ENCODE measurements around the gene IFNA1.

The IFNA1 gene

GRCh38 chr9:21454149-21454548 is 13.9 kb downstream of the IFNA1 start:
- no peaks in the 10 kb centered on the region for H3K27me3 ChIP-seq (ENCODE audit: control insufficient read depth, insufficient read depth, low read length)
- no peaks in the 10 kb centered on the region for H3K9me3 ChIP-seq (ENCODE audit: control insufficient read depth, low read length)
- H3K4me3 ChIP-seq (ENCODE audit: low read length), result no peak overlapping the region
- H3K9ac ChIP-seq (ENCODE audit: low read length), result no peak overlapping the region
- no peaks in the 10 kb centered on the region for H3K36me3 ChIP-seq (ENCODE audit: control insufficient read depth, insufficient read depth, low read length)
- H3K4me1 ChIP-seq (ENCODE audit: control insufficient read depth, insufficient read depth, low read length), result peaks cover 8% of the 10 kb centered on the region

- Histone ChIP-seq H3K9me3 (ENCODE audit: control insufficient read depth, low read length) (no peaks in the 10 kb centered on the region), H3K27me3 (ENCODE audit: control insufficient read depth, insufficient read depth, low read length) (no peaks in the 10 kb centered on the region), H3K4me1 (ENCODE audit: control insufficient read depth, insufficient read depth, low read length) (peaks cover 8% of the 10 kb centered on the region), H3K36me3 (ENCODE audit: control insufficient read depth, insufficient read depth, low read length) (no peaks in the 10 kb centered on the region), H3K9ac (ENCODE audit: low read length) (no peak overlapping the region), H3K4me3 (ENCODE audit: low read length) (no peak overlapping the region)
These were observed 15.1 kb downstream of the IFNA1 start for GRCh38 chr9:21455320-21455719.

- H3K9me3 ChIP-seq (ENCODE audit: control insufficient read depth, low read length), result no peaks in the 10 kb centered on the region
- H3K27me3 ChIP-seq (ENCODE audit: control insufficient read depth, insufficient read depth, low read length), result no peaks in the 10 kb centered on the region
- H3K4me3 ChIP-seq (ENCODE audit: low read length), result no peak overlapping the region
- H3K36me3 ChIP-seq (ENCODE audit: control insufficient read depth, insufficient read depth, low read length), result no peaks in the 10 kb centered on the region
- no peak overlapping the region for H3K9ac ChIP-seq (ENCODE audit: low read length)
- H3K4me1 ChIP-seq (ENCODE audit: control insufficient read depth, insufficient read depth, low read length), result no peaks in the 10 kb centered on the region
These were observed 21.1 kb downstream of the IFNA1 start for GRCh38 chr9:21461377-21461776.

- H3K4me1 ChIP-seq (ENCODE audit: control insufficient read depth, insufficient read depth, low read length), result no peaks in the 10 kb centered on the region
- no peaks in the 10 kb centered on the region for H3K9me3 ChIP-seq (ENCODE audit: control insufficient read depth, low read length)
- H3K9ac ChIP-seq (ENCODE audit: low read length), result no peak overlapping the region
- H3K4me3 ChIP-seq (ENCODE audit: low read length), result no peak overlapping the region
- H3K36me3 ChIP-seq (ENCODE audit: control insufficient read depth, insufficient read depth, low read length), result no peaks in the 10 kb centered on the region
- H3K27me3 ChIP-seq (ENCODE audit: control insufficient read depth, insufficient read depth, low read length), result no peaks in the 10 kb centered on the region
These were observed 24.9 kb downstream of the IFNA1 start for GRCh38 chr9:21465138-21465537.

- Histone ChIP-seq H3K9ac (ENCODE audit: low read length) (no peak overlapping the region), H3K4me1 (ENCODE audit: control insufficient read depth, insufficient read depth, low read length) (no peaks in the 10 kb centered on the region), H3K36me3 (ENCODE audit: control insufficient read depth, insufficient read depth, low read length) (no peaks in the 10 kb centered on the region), H3K4me3 (ENCODE audit: low read length) (no peak overlapping the region), H3K27me3 (ENCODE audit: control insufficient read depth, insufficient read depth, low read length) (no peaks in the 10 kb centered on the region), H3K9me3 (ENCODE audit: control insufficient read depth, low read length) (no peaks in the 10 kb centered on the region)
These were observed 25.8 kb downstream of the IFNA1 start for GRCh38 chr9:21465859-21466518.

GRCh38 chr9:21470126-21470525 is 29.9 kb downstream of the IFNA1 start:
- H3K9me3 ChIP-seq (ENCODE audit: control insufficient read depth, low read length), result no peaks in the 10 kb centered on the region
- H3K4me1 ChIP-seq (ENCODE audit: control insufficient read depth, insufficient read depth, low read length), result no peaks in the 10 kb centered on the region
- H3K9ac ChIP-seq (ENCODE audit: low read length), result no peak overlapping the region
- H3K27me3 ChIP-seq (ENCODE audit: control insufficient read depth, insufficient read depth, low read length), result no peaks in the 10 kb centered on the region
- H3K4me3 ChIP-seq (ENCODE audit: low read length), result no peak overlapping the region
- H3K36me3 ChIP-seq (ENCODE audit: control insufficient read depth, insufficient read depth, low read length), result no peaks in the 10 kb centered on the region

GRCh38 chr9:21473236-21473635 is 33.0 kb downstream of the IFNA1 start:
- Histone ChIP-seq H3K9ac (ENCODE audit: low read length) (no peak overlapping the region), H3K9me3 (ENCODE audit: control insufficient read depth, low read length) (no peaks in the 10 kb centered on the region), H3K36me3 (ENCODE audit: control insufficient read depth, insufficient read depth, low read length) (no peaks in the 10 kb centered on the region), H3K4me3 (ENCODE audit: low read length) (no peak overlapping the region), H3K27me3 (ENCODE audit: control insufficient read depth, insufficient read depth, low read length) (no peaks in the 10 kb centered on the region), H3K4me1 (ENCODE audit: control insufficient read depth, insufficient read depth, low read length) (no peaks in the 10 kb centered on the region)

- Histone ChIP-seq H3K27me3 (ENCODE audit: control insufficient read depth, insufficient read depth, low read length) (no peaks in the 10 kb centered on the region), H3K4me1 (ENCODE audit: control insufficient read depth, insufficient read depth, low read length) (peaks cover 6% of the 10 kb centered on the region), H3K9ac (ENCODE audit: low read length) (no peak overlapping the region), H3K9me3 (ENCODE audit: control insufficient read depth, low read length) (no peaks in the 10 kb centered on the region), H3K36me3 (ENCODE audit: control insufficient read depth, insufficient read depth, low read length) (no peaks in the 10 kb centered on the region), H3K4me3 (ENCODE audit: low read length) (no peak overlapping the region)
These were observed 37.2 kb downstream of the IFNA1 start for GRCh38 chr9:21477466-21477865.

- no peaks in the 10 kb centered on the region for H3K36me3 ChIP-seq (ENCODE audit: control insufficient read depth, insufficient read depth, low read length)
- H3K9me3 ChIP-seq (ENCODE audit: control insufficient read depth, low read length), result no peaks in the 10 kb centered on the region
- H3K27me3 ChIP-seq (ENCODE audit: control insufficient read depth, insufficient read depth, low read length), result no peaks in the 10 kb centered on the region
- no peak overlapping the region for H3K9ac ChIP-seq (ENCODE audit: low read length)
- no peak overlapping the region for H3K4me3 ChIP-seq (ENCODE audit: low read length)
- peaks cover 6% of the 10 kb centered on the region for H3K4me1 ChIP-seq (ENCODE audit: control insufficient read depth, insufficient read depth, low read length)
These were observed 39.0 kb downstream of the IFNA1 start for GRCh38 chr9:21479152-21479702.

- H3K4me1 ChIP-seq (ENCODE audit: control insufficient read depth, insufficient read depth, low read length), result peaks cover 6% of the 10 kb centered on the region
- H3K4me3 ChIP-seq (ENCODE audit: low read length), result no peak overlapping the region
- H3K27me3 ChIP-seq (ENCODE audit: control insufficient read depth, insufficient read depth, low read length), result no peaks in the 10 kb centered on the region
These were observed 41.3 kb downstream of the IFNA1 start for GRCh38 chr9:21481470-21482056.

GRCh38 chr9:21482213-21482612 is 42.0 kb downstream of the IFNA1 start, which contains the start of gene IFNE:
Gene IFNE, minus strand, starts transcription at chr9:21482313. Its CDS starts 619 bp downstream, at chr9:21481694.
- no peaks in the 10 kb centered on the region for H3K27me3 ChIP-seq (ENCODE audit: control insufficient read depth, insufficient read depth, low read length)
- H3K9ac ChIP-seq (ENCODE audit: low read length), result no peak within 1 kb of the TSS
- H3K4me3 ChIP-seq (ENCODE audit: low read length), result no peak within 1 kb of the TSS
- no peaks in the 10 kb centered on the region for H3K36me3 ChIP-seq (ENCODE audit: control insufficient read depth, insufficient read depth, low read length)
- H3K9me3 ChIP-seq (ENCODE audit: control insufficient read depth, low read length), result no peaks in the 10 kb centered on the region
- peaks cover 6% of the 10 kb centered on the region for H3K4me1 ChIP-seq (ENCODE audit: control insufficient read depth, insufficient read depth, low read length)

More at GRCh38 chr9:21481470-21482056, 41.3 kb downstream of the IFNA1 start:
- Histone ChIP-seq H3K9me3 (ENCODE audit: control insufficient read depth, low read length) (no peaks in the 10 kb centered on the region), H3K9ac (ENCODE audit: low read length) (no peak overlapping the region), H3K36me3 (ENCODE audit: control insufficient read depth, insufficient read depth, low read length) (no peaks in the 10 kb centered on the region)
